ENCODE results near the gene PIM2. TPM values are rescaled to one million over a fixed set of nuclear protein-coding genes. Genes with fewer than 3 reads are reported as not detected.

PIM2 gene
- total and polyA plus RNA-seq, 9 of the 15 experiments (the other 6 are each of a cell fraction or from before 2014, with no cell fraction given) = 67.6 to 191 (median 108) TPM

DNA sequence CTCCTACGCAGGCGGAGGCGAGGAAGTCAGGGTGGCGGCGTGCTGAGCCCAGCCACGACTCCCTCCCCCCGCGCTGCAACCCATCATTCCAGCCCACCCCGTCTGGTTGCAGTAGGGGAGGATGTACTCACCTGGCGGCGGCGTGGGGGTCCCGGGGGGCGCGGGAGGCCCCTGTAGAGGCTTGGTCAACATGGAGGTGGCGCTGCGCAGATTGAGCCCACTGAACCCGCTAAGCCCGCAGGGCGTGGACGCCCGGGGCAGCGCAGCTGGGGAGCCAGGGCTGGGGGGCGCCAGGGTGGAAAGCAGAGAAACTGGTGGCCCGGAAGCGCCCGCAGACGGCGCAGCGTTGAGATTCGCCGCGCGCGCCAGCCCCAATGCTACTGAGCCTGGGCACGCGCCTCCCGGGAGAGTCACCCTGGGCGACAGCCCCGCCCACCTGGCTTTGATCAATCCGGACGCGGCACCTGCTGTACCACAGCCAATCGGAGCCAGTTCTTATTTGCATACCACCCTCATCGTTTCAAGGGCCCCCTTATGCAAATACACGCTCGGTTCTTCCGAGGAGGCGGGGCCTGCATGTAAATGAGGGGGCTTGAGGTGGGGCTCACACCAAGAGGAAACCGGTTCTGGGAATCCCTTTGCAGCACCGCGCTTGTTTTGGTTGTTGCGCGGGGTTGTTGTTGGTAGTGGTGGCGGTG, at the start of gene PIM2 (continued):
- TF ChIP-seq TSHZ1 (CRISPR knock-in tag; IDR thresholded peaks at IDR 0.05) (no peak), ZNF764 (CRISPR knock-in tag; IDR thresholded peaks at IDR 0.05; ENCODE audit: low read depth) (no peak), KLF13 (tag; IDR thresholded peaks at IDR 0.05; ENCODE audit: borderline replicate concordance, low read depth) (no peak), CGGBP1 (CRISPR knock-in tag; IDR thresholded peaks at IDR 0.05) (no peak), KAT2B (IDR thresholded peaks at IDR 0.05; ENCODE audit: low read depth, low read length) (no peak), E2F8 (IDR thresholded peaks at IDR 0.05; ENCODE audit: low read depth, partially characterized antibody) (no peak), GABPB1 (CRISPR knock-in tag; IDR thresholded peaks at IDR 0.05) (0 out of 2 replicates have a peak, but pooled peaks have one; percentile 34), KDM5B (IDR thresholded peaks at IDR 0.05; ENCODE audit: insufficient replicate concordance, low read depth, low read length) (peak; percentile 86), HDGF (IDR thresholded peaks at IDR 0.05) (no peak)
- TF ChIP-seq, protein P1, sequence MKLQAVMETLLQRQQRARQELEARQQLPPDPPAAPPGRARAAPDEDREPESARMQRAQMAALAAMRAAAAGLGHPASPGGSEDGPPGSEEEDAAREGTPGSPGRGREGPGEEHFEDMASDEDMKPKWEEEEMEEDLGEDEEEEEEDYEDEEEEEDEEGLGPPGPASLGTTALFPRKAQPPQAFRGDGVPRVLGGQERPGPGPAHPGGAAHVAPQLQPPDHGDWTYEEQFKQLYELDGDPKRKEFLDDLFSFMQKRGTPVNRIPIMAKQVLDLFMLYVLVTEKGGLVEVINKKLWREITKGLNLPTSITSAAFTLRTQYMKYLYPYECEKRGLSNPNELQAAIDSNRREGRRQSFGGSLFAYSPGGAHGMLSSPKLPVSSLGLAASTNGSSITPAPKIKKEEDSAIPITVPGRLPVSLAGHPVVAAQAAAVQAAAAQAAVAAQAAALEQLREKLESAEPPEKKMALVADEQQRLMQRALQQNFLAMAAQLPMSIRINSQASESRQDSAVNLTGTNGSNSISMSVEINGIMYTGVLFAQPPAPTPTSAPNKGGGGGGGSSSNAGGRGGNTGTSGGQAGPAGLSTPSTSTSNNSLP (IDR thresholded peaks at IDR 0.05; ENCODE audit: borderline replicate concordance, low read depth, low read length) = no peak
- TF ChIP-seq, protein P2, sequence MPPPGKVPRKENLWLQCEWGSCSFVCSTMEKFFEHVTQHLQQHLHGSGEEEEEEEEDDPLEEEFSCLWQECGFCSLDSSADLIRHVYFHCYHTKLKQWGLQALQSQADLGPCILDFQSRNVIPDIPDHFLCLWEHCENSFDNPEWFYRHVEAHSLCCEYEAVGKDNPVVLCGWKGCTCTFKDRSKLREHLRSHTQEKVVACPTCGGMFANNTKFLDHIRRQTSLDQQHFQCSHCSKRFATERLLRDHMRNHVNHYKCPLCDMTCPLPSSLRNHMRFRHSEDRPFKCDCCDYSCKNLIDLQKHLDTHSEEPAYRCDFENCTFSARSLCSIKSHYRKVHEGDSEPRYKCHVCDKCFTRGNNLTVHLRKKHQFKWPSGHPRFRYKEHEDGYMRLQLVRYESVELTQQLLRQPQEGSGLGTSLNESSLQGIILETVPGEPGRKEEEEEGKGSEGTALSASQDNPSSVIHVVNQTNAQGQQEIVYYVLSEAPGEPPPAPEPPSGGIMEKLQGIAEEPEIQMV (tag; conservative IDR thresholded peaks at IDR 0.05; ENCODE audit: low read depth) = no peak
- TF ChIP-seq, protein P3, sequence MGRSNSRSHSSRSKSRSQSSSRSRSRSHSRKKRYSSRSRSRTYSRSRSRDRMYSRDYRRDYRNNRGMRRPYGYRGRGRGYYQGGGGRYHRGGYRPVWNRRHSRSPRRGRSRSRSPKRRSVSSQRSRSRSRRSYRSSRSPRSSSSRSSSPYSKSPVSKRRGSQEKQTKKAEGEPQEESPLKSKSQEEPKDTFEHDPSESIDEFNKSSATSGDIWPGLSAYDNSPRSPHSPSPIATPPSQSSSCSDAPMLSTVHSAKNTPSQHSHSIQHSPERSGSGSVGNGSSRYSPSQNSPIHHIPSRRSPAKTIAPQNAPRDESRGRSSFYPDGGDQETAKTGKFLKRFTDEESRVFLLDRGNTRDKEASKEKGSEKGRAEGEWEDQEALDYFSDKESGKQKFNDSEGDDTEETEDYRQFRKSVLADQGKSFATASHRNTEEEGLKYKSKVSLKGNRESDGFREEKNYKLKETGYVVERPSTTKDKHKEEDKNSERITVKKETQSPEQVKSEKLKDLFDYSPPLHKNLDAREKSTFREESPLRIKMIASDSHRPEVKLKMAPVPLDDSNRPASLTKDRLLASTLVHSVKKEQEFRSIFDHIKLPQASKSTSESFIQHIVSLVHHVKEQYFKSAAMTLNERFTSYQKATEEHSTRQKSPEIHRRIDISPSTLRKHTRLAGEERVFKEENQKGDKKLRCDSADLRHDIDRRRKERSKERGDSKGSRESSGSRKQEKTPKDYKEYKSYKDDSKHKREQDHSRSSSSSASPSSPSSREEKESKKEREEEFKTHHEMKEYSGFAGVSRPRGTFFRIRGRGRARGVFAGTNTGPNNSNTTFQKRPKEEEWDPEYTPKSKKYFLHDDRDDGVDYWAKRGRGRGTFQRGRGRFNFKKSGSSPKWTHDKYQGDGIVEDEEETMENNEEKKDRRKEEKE (IDR thresholded peaks at IDR 0.05; ENCODE audit: borderline replicate concordance in 1 of 2, control insufficient read depth in 1 of 2, low read depth in 2 of 2, low read length in 1 of 2) = no peak

Data from K562 (cell line).